ENCODE results near the gene ALKBH4.

GRCh38 chr7:102452451-102452850 lies 12.2 kb downstream of the ALKBH4 start:
- no peak for TF ChIP-seq CTCF (IDR thresholded peaks at IDR 0.05; ENCODE audit: low read depth, low read length)
- no peak for TF ChIP-seq MAX (IDR thresholded peaks at IDR 0.05; ENCODE audit: low read depth, low read length)
- no peak for TF ChIP-seq POLR2A (IDR thresholded peaks at IDR 0.05; ENCODE audit: extremely low read depth, insufficient read length)
